Activated CD4-positive, alpha-beta T cell treated with anti-CD3 and anti-CD28 coated beads for 24 hours (primary cell): ENCODE data around the gene BMPR2.

ENCODE experiments used
- DNase-seq, 2 donors: peaks; one replicate each; pipeline ENCODE4 v3.0.0-alpha.2; 2020; ENCODE audit warnings: low read depth in 2 of 2

BMPR2 gene

DNA sequence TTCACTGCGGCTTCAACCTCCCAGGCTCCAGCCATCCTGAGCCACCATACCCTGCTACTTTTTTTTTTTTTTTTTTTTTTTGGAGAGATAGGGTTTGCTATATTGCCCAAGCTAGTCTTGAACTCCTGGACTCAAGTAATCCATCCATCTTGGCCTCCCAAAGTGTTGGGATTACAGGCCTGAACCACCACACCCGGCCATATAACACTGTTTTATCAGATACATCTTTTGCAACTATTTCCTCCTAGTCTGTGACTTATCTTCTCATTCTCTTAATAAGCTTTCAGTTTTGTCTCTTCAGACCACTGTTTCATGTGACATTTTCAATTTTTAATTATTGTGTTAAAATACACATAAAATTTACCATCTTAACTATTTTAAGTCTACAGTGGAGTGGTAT is 223.0 kb downstream of the BMPR2 start:
- no peak for DNase-seq

DNA sequence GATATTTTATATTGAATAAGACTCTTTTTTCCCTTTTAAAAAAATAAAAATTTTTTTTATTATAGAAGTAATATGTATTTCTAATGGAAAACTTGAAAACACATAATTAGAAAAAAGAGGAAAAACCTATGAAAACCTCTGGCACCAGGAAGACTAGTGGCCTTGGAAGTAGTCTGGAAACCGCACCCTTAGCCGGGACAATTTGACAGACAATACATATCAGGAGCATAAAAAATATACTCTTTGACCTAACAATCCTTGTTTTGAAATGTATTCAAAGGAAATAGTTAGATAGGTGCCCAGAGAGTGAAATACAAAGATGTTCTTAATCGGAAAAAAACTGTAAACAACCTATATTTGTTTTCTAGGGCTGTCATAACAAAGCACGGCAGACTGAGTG is 223.8 kb downstream of the BMPR2 start:
- DNase-seq = no peak

DNA sequence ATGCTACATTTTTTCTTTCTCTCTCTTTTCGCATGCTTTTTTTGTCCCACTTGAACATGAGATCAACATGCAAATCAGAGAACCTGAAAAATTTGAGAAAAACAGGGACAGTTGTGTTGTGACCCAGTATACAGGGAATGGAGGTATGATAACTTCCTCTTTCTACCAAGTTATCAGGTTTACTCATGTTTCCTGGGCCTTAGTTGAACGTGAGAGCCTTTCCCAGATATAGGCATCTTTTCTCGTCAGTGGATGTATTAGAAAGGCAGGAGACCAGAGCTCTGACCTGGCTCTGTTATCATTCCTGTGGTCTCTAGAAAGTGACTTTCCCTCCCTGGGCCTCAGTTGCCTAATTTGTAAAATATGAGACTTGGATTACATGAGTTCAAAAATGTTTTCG is 228.6 kb downstream of the BMPR2 start:
- DNase-seq = no peak

DNA sequence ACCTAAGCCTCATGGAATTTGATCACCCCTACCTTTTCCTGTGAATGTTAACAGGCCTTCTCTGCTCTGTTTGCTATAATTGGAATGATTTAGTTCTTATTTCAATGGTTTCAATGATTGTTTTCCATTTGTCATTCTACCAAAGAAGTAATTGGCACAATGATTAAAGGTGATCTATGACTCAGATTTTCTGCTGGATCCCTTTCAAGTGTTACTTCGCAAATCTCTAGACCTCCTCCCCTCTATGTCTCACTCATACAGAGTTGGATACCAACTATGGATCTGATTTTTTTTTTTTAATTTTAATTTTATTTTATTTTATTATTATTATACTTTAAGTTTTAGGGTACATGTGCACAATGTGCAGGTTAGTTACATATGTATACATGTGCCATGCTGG is 229.0 kb downstream of the BMPR2 start:
- no peak for DNase-seq

DNA sequence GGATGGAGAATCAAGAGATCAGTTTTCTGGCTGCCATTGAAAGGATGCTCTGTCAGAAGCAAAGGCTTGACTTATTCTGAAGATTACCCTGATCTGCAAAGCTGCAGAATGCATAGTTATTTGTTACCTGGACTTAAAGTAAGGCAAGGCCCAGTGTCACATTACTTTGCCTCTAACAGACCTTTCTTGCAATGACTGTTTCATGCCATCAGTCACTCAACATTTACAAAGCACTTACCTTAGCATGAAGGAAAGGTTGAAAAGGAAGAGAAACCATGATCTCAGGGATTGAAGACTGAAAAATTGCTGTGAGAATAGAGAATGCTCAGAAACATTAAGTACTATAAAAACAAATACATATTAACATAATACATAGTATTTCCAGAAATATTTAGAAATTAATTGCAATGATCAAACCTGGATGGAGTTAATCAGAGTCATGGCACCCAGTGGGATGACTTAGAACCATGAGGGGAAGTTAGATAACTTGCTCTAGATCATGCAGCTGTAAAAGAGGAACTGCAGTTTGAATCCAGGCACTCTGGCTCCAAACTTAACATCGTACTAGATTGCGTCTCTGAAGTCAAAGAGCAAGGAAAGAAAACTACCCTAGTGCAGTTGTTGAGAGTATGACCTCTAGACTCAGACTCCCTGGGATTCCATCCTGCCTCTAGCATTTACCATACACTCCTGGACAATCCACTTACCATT is 232.2 kb downstream of the BMPR2 start:
- no peak for DNase-seq

GRCh38 chr2:202609381-202610145 is 233.4 kb downstream of the BMPR2 start:
- DNase-seq = no peak

DNA sequence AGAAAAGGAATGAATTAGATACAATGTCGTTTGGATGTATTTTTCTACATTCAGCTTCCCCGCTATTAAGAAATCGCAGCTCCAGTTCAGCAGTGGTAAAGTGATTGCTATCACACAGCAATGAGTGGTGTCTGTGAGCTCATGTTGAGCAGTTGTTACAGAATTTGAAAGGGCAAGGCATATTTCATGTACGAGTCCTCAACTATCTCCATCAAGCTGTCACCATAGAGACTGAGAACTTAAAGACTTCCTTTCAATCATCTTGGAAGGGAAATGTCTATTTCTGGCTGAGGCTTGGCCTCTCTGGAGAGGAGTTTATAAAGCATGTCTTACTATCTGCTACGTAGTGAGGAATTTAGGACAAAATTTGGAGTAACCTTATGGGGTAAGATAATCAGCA is 234.3 kb downstream of the BMPR2 start:
- no peak for DNase-seq

- DNase-seq = no peak
Measured at GRCh38 chr2:202612145-202612544, 236.0 kb downstream of the BMPR2 start.

DNA sequence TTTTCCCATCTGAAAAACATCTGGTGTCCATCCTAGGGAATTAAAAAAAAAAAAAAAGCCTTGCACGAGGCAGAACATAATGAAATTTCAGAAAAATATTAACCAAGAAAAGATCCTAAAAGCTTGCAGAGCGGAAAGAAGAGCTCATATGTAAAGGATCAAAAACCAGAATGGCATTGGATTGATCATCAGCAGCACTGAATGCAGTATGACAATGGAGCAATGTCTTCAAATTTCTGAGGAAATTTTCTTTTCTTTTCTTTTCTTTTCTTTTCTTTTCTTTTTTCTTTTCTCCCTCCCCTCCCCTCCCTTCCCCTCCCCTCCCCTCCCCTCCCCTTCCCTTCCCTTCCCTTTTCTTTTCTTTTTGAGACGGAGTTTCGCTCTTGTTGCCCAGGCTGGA is 237.4 kb downstream of the BMPR2 start:
- no peak for DNase-seq
